ENCODE results near the gene DNM2. TPM values are rescaled to one million over a fixed set of nuclear protein-coding genes. Genes with fewer than 3 reads are reported as not detected.

DNM2 gene
- total RNA-seq, 6 experiments from 2014 or later, result 54.0 to 86.9 (median 68.3) TPM

GRCh38 chr19:10735741-10736140 lies 17.9 kb downstream of the DNM2 start:
- 82% methylated on average over 5 of the region's 5 CpGs for WGBS (ENCODE audit: insufficient coverage, low coverage, low lambda C conversion rate, missing lambda C conversion rate)
- intact Hi-C loops (cut with DNase I), result no loop called here
- no peaks in the 10 kb centered on the region for H3K9me3 ChIP-seq
- no peaks in the 10 kb centered on the region for H3K36me3 ChIP-seq
- TF ChIP-seq CTCF (IDR thresholded peaks at IDR 0.05) (no peak), POLR2A (IDR thresholded peaks at IDR 0.05) (no peak)
- H3K4me1 ChIP-seq, result peaks cover 0 to 5% (median 0%) of the 10 kb centered on the region in 4 donors
- no peaks in the 10 kb centered on the region for H3K27me3 ChIP-seq
- ATAC-seq, result no peak
- no peak overlapping the region for H3K27ac ChIP-seq
- DNase-seq, result no peak
- H3K4me3 ChIP-seq, result no peak overlapping the region

- H3K4me3 ChIP-seq, result no peak overlapping the region
- H3K27ac ChIP-seq, result no peak overlapping the region
- intact Hi-C loops (cut with DNase I), result no loop called here
- no peak for TF ChIP-seq CTCF (IDR thresholded peaks at IDR 0.05)
- no peak for TF ChIP-seq POLR2A (IDR thresholded peaks at IDR 0.05)
- H3K4me1 ChIP-seq, result peaks cover 0 to 5% (median 0%) of the 10 kb centered on the region in 4 donors
- H3K9me3 ChIP-seq, result no peaks in the 10 kb centered on the region
- DNase-seq (no peak), ATAC-seq (no peak)
- H3K36me3 ChIP-seq, result no peaks in the 10 kb centered on the region
- no peaks in the 10 kb centered on the region for H3K27me3 ChIP-seq
- 92% methylated on average over 6 of the region's 6 CpGs for WGBS (ENCODE audit: insufficient coverage, low coverage, low lambda C conversion rate, missing lambda C conversion rate)
Observed at GRCh38 chr19:10736189-10736588, 18.3 kb downstream of the DNM2 start.

GRCh38 chr19:10736916-10737551 lies 19.2 kb downstream of the DNM2 start:
- H3K4me3 ChIP-seq, result no peak overlapping the region
- WGBS (ENCODE audit: insufficient coverage, low coverage, low lambda C conversion rate, missing lambda C conversion rate), result 81% methylated on average over 8 of the region's 9 CpGs
- no peaks in the 10 kb centered on the region for H3K27me3 ChIP-seq
- H3K27ac ChIP-seq, result no peak overlapping the region
- intact Hi-C loops (cut with DNase I), result no loop called here
- no peaks in the 10 kb centered on the region for H3K9me3 ChIP-seq
- H3K36me3 ChIP-seq, result no peaks in the 10 kb centered on the region
- DNase-seq (no peak), ATAC-seq (no peak)
- TF ChIP-seq CTCF (IDR thresholded peaks at IDR 0.05) (no peak), POLR2A (IDR thresholded peaks at IDR 0.05) (no peak)
- peaks cover 0 to under 1% (median 0%) of the 10 kb centered on the region in 4 donors for H3K4me1 ChIP-seq

GRCh38 chr19:10737722-10738121 lies 19.8 kb downstream of the DNM2 start:
- DNase-seq, result no peak
- H3K4me3 ChIP-seq, result no peak overlapping the region
- TF ChIP-seq POLR2A (IDR thresholded peaks at IDR 0.05) (no peak), CTCF (IDR thresholded peaks at IDR 0.05) (no peak)
- intact Hi-C loops (cut with DNase I), result no loop called here
- H3K27me3 ChIP-seq, result no peaks in the 10 kb centered on the region
- no peaks in the 10 kb centered on the region for H3K9me3 ChIP-seq
- WGBS (ENCODE audit: insufficient coverage, low coverage, low lambda C conversion rate, missing lambda C conversion rate), result 90% methylated on average over 6 of the region's 9 CpGs
- H3K27ac ChIP-seq, result no peak overlapping the region
- ATAC-seq, result no peak
- no peaks in the 10 kb centered on the region for H3K4me1 ChIP-seq
- no peaks in the 10 kb centered on the region for H3K36me3 ChIP-seq
